Large intestine (tissue), 12 donors: Measurements from ENCODE around the gene IDH3A. TPM values are rescaled to one million over a fixed set of nuclear protein-coding genes. Genes with fewer than 3 reads are reported as not detected.

Experiments
- DNase-seq, 2 donors: peaks; one replicate each; pipeline versions ENCODE4 v3.0.0 to v3.0.0-alpha.2; 2013
- H3K27ac ChIP-seq: one replicate; pipeline ENCODE4 v1.5.1; 2013; ENCODE audit warnings: low read length
- H3K27me3 ChIP-seq: 2 replicates; pipeline ENCODE4 v1.6.1; 2013; ENCODE audit warnings: low read length; ENCODE audit not compliant: control insufficient read depth, insufficient read depth
- H3K36me3 ChIP-seq: 2 replicates; pipeline ENCODE4 v1.6.1; 2013; ENCODE audit warnings: low read length; ENCODE audit not compliant: control insufficient read depth, insufficient read depth
- H3K4me1 ChIP-seq: one replicate; pipeline ENCODE4 v1.6.1; 2013; ENCODE audit warnings: low read length; ENCODE audit not compliant: control insufficient read depth, insufficient read depth
- H3K4me3 ChIP-seq: one replicate; pipeline ENCODE4 v1.5.1; 2013; ENCODE audit warnings: low read length
- H3K9me3 ChIP-seq: one replicate; pipeline ENCODE4 v1.6.1; 2013; ENCODE audit warnings: mild to moderate bottlenecking, low read depth, low read length, moderate library complexity; ENCODE audit not compliant: control insufficient read depth
- WGBS: methylation state at CpG from one replicate; pipeline ENCODE4 v1.1.5; 2013; ENCODE audit warnings: low lambda C conversion rate; ENCODE audit not compliant: insufficient coverage; 5-methylcytosine and 5-hydroxymethylcytosine counted together
- long read RNA-seq, 11 donors: transcript quantifications; one replicate each; lab custom pipeline, GENCODE V29; 2026
- polyA plus RNA-seq: library from polyadenylated mRNA; unstranded; fragments of 120-200 nt; gene quantifications from one replicate; pipeline ENCODE4 v1.2.1, GENCODE V29; 2013

Gene IDH3A
- 113 TPM for polyA plus RNA-seq
- long read RNA-seq, donor 1, full-length matches to known transcripts, result 9 of 9 reads
- long read RNA-seq, donor 1, partial matches to known transcripts, result 0 of 9 reads
- long read RNA-seq, donor 1, other reads (novel, unspliced or antisense), result 0 of 9 reads
- long read RNA-seq, donor 2, full-length matches to known transcripts, result 26 of 31 reads
- long read RNA-seq, donor 2, partial matches to known transcripts, result 5 of 31 reads
- long read RNA-seq, donor 2, other reads (novel, unspliced or antisense), result 0 of 31 reads
- long read RNA-seq, donor 3, result 0 reads
- long read RNA-seq, donor 4, full-length matches to known transcripts, result 3 of 3 reads
- long read RNA-seq, donor 4, partial matches to known transcripts, result 0 of 3 reads
- long read RNA-seq, donor 4, other reads (novel, unspliced or antisense), result 0 of 3 reads
- long read RNA-seq, donor 5, full-length matches to known transcripts, result 6 of 6 reads
- long read RNA-seq, donor 5, partial matches to known transcripts, result 0 of 6 reads
- long read RNA-seq, donor 5, other reads (novel, unspliced or antisense), result 0 of 6 reads
- long read RNA-seq, donor 6, full-length matches to known transcripts, result 20 of 20 reads
- long read RNA-seq, donor 6, partial matches to known transcripts, result 0 of 20 reads
- long read RNA-seq, donor 6, other reads (novel, unspliced or antisense), result 0 of 20 reads
- long read RNA-seq, donor 7, full-length matches to known transcripts, result 3 of 3 reads
- long read RNA-seq, donor 7, partial matches to known transcripts, result 0 of 3 reads
- long read RNA-seq, donor 7, other reads (novel, unspliced or antisense), result 0 of 3 reads
- long read RNA-seq, donor 8, full-length matches to known transcripts, result 24 of 24 reads
- long read RNA-seq, donor 8, partial matches to known transcripts, result 0 of 24 reads
- long read RNA-seq, donor 8, other reads (novel, unspliced or antisense), result 0 of 24 reads
- long read RNA-seq, donor 9, full-length matches to known transcripts, result 16 of 16 reads
- long read RNA-seq, donor 9, partial matches to known transcripts, result 0 of 16 reads
- long read RNA-seq, donor 9, other reads (novel, unspliced or antisense), result 0 of 16 reads
- long read RNA-seq, donor 10, full-length matches to known transcripts, result 27 of 66 reads
- long read RNA-seq, donor 10, partial matches to known transcripts, result 39 of 66 reads
- long read RNA-seq, donor 10, other reads (novel, unspliced or antisense), result 0 of 66 reads
- long read RNA-seq, donor 11, full-length matches to known transcripts, result 17 of 17 reads
- long read RNA-seq, donor 11, partial matches to known transcripts, result 0 of 17 reads
- long read RNA-seq, donor 11, other reads (novel, unspliced or antisense), result 0 of 17 reads

- no CpG with 5 or more reads among the region's 79 CpGs for WGBS
- DNase-seq, result peak; percentile 99
- H3K9me3 ChIP-seq, result no peaks in the 10 kb centered on the region
Measured at GRCh38 chr15:78149068-78149804, at the start of gene IDH3A. TSS of gene IDH3A (plus strand) at chr15:78149362. CDS start at chr15:78149404, 42 bp downstream.

GRCh38 chr15:78100886-78101285 lies 48.3 kb upstream of the IDH3A start:
- no peak for DNase-seq
- Histone ChIP-seq H3K4me3 (no peak overlapping the region), H3K4me1 (peaks cover 15% of the 10 kb centered on the region), H3K27me3 (no peaks in the 10 kb centered on the region), H3K9me3 (no peaks in the 10 kb centered on the region), H3K36me3 (peaks cover 17% of the 10 kb centered on the region), H3K27ac (no peak overlapping the region)
- WGBS, result no CpG with 5 or more reads among the region's 2 CpGs

More at GRCh38 chr15:78149068-78149804, at the start of gene IDH3A:
- H3K27me3 ChIP-seq, result no peaks in the 10 kb centered on the region
- peak within 1 kb of the TSS; percentile 89 for H3K27ac ChIP-seq
- peak within 1 kb of the TSS; percentile 80 for H3K4me3 ChIP-seq
- peaks cover 4% of the 10 kb centered on the region for H3K36me3 ChIP-seq
- peaks cover 27% of the 10 kb centered on the region for H3K4me1 ChIP-seq

GRCh38 chr15:78101423-78102105 lies 47.6 kb upstream of the IDH3A start:
- H3K9me3 ChIP-seq, result no peaks in the 10 kb centered on the region
- no peak overlapping the region for H3K27ac ChIP-seq
- H3K4me3 ChIP-seq, result no peak overlapping the region
- H3K27me3 ChIP-seq, result no peaks in the 10 kb centered on the region
- no CpG with 5 or more reads among the region's 5 CpGs for WGBS
- DNase-seq, result no peak
- peaks cover 21% of the 10 kb centered on the region for H3K4me1 ChIP-seq
- H3K36me3 ChIP-seq, result peaks cover 20% of the 10 kb centered on the region

- Histone ChIP-seq H3K9me3 (no peaks in the 10 kb centered on the region), H3K4me3 (no peak overlapping the region), H3K36me3 (peaks cover 23% of the 10 kb centered on the region), H3K4me1 (peaks cover 21% of the 10 kb centered on the region), H3K27me3 (no peaks in the 10 kb centered on the region), H3K27ac (no peak overlapping the region)
- 100% methylated on average over 1 of the region's 1 CpG for WGBS
- DNase-seq, result no peak
Measured at GRCh38 chr15:78102211-78102610, 47.0 kb upstream of the IDH3A start.

- H3K27me3 ChIP-seq, result no peaks in the 10 kb centered on the region
- no peak overlapping the region for H3K4me3 ChIP-seq
- no peak overlapping the region for H3K27ac ChIP-seq
- no peaks in the 10 kb centered on the region for H3K9me3 ChIP-seq
- peaks cover 21% of the 10 kb centered on the region for H3K4me1 ChIP-seq
- no peak for DNase-seq
- WGBS, result no CpG with 5 or more reads among the region's 6 CpGs
- H3K36me3 ChIP-seq, result peaks cover 27% of the 10 kb centered on the region
Measured at GRCh38 chr15:78102741-78103140, 46.4 kb upstream of the IDH3A start.

- Histone ChIP-seq H3K4me3 (no peak overlapping the region), H3K36me3 (peaks cover 28% of the 10 kb centered on the region), H3K9me3 (no peaks in the 10 kb centered on the region), H3K4me1 (peaks cover 21% of the 10 kb centered on the region), H3K27me3 (no peaks in the 10 kb centered on the region), H3K27ac (peak overlapping the region; percentile 13)
- no peak for DNase-seq
- no CpG with 5 or more reads among the region's 12 CpGs for WGBS
Measured at GRCh38 chr15:78103406-78104118, 45.6 kb upstream of the IDH3A start.

- peaks cover 21% of the 10 kb centered on the region for H3K4me1 ChIP-seq
- H3K36me3 ChIP-seq, result peaks cover 34% of the 10 kb centered on the region
- no peaks in the 10 kb centered on the region for H3K9me3 ChIP-seq
- no peak overlapping the region for H3K4me3 ChIP-seq
- H3K27ac ChIP-seq, result no peak overlapping the region
- no peak for DNase-seq
- no CpG with 5 or more reads among the region's 4 CpGs for WGBS
- H3K27me3 ChIP-seq, result no peaks in the 10 kb centered on the region
Measured at GRCh38 chr15:78104119-78104479, 45.1 kb upstream of the IDH3A start.

- no peak for DNase-seq
- no peaks in the 10 kb centered on the region for H3K27me3 ChIP-seq
- 93% methylated on average over 3 of the region's 12 CpGs for WGBS
- H3K9me3 ChIP-seq, result no peaks in the 10 kb centered on the region
- no peak overlapping the region for H3K4me3 ChIP-seq
- peak overlapping the region; percentile 17 for H3K27ac ChIP-seq
- H3K36me3 ChIP-seq, result peaks cover 36% of the 10 kb centered on the region
- peaks cover 21% of the 10 kb centered on the region for H3K4me1 ChIP-seq
Measured at GRCh38 chr15:78104566-78105475, 44.3 kb upstream of the IDH3A start.
